GM18868 (cell line): ENCODE data around the gene ANKZF1.

Experiments used
- ATAC-seq: cut with Tn5 transposase; IDR thresholded peaks from one replicate; pipeline ENCODE4 v1.9.1; 2021; ENCODE audit warnings: mild to moderate bottlenecking, moderate library complexity; ENCODE audit not compliant: unreplicated experiment

The ANKZF1 gene

DNA sequence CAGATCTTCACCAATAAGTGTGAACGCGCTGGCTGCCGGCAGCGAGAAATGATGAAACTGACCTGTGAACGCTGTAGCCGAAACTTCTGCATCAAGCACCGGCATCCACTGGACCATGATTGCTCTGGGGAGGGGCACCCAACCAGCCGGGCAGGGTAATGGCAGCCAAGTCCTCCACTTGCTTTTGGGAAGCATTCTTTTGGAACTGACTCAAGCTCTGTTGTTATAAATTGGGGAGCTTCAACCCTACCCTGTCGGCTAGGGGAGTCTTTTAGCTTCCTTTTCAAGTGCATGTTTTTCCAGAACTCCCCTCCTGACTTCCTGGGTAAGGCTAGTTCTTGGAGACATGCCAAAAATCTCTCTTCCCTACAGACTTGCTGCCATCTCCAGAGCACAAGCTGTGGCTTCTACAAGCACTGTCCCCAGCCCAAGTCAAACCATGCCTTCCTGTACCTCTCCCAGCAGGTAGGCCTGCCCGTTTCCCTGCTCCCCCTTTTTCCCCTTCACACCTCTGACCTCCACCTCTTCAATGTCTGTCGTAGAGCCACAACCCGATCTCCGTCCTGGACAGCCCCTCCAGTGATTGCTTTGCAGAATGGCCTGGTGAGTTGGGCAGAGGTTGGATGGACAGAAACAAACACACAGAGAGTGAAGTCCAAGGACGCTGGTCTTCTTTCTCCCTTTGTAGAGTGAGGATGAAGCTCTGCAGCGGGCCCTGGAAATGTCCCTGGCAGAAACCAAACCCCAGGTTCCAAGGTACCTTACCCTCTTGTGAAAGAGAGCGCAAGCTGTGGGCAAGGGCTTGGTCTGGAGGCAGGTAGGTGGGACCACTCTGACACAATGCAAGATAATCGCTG lies 21.5 kb upstream of the ANKZF1 start:
- ATAC-seq, result no peak

DNA sequence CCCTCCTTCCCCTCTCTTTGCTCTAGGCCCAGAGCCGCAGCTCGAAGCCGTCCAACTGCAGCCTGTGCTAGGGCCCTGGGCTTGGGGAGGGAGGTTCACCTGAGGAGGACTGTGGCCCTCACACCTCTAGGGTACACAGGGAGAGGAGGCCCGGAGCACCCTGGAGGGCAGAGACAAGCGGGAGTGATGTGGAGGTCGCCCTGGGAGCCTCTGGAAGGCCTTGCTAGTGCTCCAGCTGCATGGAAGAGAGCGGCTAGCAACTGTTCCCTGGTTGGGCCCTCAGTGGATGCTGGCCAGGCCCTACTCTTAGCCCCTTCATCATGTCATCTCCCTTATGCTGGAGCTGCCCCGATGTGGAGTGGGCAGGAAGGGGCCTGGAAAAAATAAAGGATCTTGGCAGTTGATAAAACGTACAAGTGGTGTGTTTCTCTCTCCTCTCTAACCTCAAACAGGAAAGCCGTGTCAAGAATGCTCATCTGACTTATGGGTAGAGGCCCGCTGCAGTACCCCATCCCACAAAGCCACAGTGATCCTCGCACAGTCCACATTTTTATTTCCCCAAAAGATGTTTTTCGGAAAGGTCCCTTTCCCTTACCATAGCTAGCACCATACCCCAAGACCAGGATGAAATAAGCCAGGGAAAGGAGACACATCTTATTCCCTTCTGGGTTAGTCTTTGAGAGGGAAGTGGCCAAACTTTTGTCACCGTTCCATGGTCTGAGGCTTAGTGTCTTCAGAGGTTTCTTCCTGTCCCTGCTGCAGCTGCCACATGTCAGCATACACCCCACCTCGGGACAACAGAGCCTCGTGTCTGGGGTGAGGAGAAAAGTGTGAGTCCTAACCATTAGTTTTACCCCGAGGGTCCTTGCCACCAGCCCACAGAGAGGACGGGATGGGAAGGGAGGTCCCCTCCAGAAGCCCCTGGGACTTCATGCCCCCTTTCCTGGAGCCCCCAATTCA lies 20.1 kb upstream of the ANKZF1 start:
- no peak for ATAC-seq

DNA sequence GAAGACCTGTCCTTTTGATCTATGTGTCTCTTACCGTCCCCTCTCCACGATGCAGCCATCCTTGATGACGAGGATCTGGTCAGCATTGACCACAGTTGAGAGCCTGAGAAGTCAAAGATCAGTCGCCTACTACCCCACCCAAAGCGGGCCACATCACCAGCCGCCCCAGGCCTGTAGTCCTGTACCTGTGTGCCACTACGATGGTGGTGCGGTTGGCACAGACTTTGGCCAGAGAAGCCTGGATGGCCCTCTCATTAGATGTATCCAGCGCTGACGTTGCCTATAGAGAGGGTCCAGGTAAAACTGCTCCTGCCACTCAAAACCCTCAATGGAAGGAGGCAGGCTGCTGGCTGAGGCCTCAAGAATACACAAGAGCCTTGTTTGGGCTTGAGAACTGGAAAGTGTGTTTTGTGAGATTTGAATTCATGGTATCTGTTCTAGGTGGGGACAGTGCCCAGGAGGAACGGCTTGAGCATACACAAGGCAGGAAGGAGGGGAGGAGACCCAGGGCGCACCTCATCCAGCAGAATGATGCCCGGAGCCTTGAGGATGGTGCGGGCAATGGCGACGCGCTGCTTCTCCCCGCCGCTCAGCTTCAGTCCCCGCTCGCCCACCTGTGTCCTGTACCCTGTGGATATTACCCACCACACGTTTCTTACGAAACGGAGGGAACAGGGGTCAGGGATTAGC lies 19.3 kb upstream of the ANKZF1 start:
- no peak for ATAC-seq

DNA sequence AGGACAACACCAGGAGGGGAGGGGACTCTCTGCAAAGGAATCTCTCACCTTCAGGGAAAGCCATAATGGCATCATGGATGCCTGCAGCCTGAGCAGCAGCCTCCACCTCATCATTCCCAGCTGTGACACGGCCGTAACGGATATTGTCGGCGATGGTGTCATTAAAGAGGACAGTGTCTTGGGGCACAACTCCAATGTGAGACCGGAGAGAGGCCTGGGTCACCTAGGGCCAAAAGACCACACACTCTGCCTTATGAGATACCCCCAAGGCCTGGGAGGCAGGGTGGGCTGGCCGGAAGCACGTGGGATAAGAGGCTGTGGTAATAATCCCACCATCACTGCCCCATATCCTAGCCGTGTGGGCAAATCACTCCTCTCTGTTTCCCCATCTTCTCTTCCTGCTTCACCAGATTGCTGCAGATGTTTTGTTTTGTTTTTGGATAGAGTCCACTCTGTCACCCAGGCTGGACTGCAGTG lies 18.7 kb upstream of the ANKZF1 start:
- ATAC-seq, result no peak

DNA sequence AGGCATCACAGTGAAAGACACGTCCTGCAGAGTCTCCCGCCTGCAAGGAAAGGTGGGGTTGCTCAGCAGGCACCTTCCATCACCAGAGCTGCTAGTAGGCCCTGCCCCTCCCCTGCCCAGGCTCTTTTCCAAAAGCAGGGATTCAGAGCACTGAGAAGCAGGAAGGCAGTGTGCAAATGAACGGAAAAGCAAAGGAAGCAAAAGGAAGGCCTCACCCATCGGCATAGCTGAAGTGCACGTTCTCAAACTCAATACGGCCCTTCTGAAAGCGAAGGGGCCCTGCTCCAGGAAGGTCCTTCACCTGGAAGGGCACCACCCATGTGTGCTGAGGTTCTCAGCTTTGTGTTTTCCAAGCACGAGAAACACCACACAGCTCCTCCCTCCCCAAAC lies 16.6 kb upstream of the ANKZF1 start:
- no peak for ATAC-seq

DNA sequence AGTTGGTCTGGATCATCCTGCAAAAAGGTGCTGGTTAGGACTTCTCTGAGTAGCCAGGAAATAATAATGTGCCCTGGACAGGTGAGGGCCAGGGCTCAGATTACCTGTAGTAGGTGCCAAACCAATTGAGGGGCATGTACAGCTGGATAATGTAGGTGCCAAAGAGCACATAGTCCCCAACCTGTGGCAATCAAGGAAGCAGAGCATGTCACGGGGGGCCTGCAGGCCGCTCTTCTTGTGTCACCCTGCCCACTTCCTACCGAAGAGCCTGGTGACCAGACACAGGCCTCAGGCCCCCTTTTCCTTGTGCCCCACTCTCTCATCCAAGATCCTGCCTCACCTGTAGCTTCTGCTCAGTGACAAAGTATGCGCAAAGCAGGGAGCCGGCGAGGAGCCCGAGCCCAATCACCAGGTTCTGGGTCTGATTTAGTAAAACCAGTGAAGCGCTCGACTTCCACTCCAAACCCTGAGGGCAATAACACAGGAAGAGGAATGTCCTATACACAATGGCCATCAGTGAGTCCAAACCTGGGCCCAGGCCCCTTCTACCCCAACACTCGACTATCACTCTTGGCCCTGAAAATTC lies 16.0 kb upstream of the ANKZF1 start:
- no peak for ATAC-seq

DNA sequence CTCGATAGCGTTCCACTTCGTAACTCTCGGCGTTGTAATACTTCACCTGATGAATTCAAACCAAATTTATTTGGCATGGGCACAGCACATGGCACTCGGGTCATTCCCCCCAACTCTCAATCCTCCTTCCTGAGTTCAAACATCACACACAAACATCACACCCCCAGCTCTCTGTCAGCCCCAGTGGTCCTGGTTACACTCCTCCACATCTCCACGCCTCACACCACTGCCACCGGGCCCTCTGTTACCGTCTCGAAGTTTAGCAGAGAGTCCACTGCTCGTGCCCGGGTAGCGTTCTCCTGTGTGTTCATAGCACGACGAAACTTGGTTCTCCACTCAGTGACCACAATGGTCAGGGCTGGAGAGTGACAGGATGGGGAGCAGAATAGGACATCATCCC lies 15.5 kb upstream of the ANKZF1 start:
- no peak for ATAC-seq

DNA sequence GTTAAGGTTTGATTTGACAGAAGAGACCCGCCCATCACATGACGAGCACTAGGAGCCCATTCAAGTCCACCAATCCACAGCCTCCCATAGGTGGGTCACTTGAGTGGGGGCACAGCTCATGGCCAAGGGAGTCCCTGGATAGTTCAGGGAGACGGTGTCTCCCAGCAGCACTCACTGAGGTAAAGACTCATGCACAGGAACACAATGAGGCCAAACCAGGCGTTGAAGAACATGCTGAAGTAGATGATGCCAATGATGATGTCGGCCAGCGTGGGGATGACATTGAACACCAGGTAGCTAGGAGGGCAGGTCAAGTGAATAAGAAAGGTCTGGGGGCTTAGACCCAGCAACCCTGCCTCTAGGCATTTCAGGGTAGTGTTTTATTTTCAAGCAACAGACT lies 14.8 kb upstream of the ANKZF1 start:
- no peak for ATAC-seq

DNA sequence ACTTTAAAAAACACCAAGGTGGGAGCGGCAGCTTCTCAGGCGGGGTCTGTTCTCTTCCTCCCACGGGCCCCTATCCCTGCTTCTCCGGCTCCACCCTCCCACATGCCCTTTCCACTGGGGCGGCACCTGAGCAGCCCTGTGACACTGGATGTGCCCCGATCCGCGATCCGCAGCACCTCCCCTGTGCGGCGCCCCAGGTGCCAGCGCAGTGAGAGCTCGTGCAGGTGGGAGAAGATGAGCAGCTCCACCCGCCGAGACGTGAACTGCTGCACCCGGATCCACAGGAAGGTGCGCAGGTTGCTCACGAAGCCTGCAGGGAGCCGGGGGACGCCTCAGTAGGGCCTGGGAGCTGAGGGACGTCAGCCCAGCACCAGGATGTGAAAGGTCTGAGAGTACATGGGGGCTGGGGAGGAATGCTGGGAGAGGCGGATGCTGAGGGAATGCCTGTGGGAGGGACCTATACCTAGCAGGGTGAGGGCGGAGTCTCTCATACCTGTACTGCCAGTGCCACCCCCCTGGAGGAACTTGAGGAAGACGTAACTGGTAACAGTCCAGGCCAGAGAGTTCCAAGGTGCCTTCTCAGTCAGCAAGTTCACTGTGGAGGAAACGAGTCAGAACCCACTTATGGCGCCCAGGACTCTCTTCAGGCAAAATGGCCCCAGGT lies 13.6 kb upstream of the ANKZF1 start:
- ATAC-seq, result no peak

DNA sequence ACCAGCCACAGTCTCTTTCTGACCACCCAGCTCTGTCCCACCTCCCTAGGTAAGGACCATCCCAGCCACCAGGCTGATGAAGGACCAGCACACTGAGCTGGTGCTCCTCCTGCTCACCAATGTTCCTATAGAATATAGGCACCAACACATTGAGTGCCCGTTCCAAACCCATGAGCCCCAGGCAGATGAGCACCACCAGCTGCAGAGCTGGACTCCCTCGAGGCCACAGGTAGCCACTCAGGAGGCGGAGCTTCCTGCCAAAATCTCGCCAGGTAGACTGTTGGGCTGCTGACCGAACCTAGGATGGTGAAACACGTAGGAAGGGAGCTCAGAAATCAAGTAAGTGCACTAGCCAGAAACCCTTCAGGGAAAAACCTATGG lies 13.1 kb upstream of the ANKZF1 start:
- no peak for ATAC-seq

DNA sequence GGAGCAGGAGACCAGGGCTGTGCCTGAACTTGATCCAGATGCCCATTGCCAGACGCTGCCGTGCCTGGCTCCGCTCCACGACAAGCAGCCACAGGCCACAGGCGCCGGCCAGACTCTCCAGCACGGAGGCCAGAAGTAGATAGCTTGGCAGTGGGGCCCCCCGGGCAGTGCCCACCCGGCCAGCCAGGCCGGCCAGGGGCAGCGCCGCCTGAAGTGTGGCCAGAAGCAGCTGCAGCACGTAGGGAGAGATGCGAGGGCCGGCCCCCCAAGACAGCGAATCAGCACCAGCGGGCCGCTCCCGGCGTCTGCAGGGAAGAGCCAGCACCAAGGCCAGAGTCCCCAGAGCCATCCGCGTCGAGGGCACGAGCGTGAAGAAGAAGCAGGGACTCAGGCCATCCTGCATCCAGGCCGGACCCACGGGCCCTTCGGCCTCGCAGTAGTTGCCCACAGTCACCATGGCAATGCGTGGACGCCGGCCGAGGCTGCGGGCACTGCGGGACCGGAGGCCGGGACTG lies 11.3 kb upstream of the ANKZF1 start:
- peak; percentile 25 for ATAC-seq

DNA sequence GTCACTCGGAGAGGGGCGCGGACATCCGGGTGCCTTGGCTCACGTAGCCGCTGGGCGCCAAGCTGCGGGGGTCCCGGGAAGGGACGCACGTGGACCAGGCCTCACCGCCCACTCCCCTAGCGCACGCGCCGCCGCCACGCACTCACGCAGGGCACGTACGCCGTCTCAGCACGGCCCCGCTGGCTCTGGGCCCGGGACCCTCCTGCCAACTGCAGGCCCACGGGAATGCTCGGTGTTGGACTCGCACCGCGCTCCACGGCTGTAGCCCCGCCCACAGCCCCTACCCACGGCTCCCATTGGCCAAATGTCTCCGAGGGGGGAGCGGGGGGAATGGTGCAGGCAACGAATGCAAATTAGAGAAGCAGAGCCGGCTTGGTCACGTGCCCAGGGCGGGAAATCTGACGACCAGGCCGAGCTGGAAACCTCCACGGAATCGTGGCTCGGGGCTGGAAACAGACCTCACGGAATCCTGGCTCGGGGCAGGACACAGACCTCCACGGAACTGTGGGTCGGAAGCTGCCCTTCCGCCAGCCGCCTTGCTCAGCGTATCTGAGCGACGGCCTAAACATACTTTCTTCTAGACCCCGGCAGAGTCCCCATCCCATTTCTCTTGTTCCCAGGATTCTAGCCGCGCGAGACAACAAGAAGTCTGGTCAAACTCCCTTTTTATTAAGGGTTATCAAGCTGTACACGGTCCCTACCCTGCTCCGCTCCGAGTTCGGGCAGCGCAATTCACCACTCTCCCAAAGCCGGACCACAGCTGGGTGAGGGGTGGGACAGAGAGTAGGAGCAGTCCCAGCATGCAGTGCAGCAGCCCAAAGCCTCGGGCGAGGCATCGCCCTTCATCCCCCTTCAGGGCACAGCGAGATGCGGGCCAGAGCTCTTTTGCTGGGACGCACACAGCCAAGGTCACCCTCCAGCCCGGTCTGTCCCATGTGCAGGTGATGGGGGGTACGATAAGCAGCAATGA lies 10.6 kb upstream of the ANKZF1 start, which contains the start of gene ABCB6:
TSS of gene ABCB6 (minus strand) at position 227 of the 970 bp plus-strand sequence. CDS start 285 bp downstream, outside the sequence.
- ATAC-seq, result peak; percentile 75

DNA sequence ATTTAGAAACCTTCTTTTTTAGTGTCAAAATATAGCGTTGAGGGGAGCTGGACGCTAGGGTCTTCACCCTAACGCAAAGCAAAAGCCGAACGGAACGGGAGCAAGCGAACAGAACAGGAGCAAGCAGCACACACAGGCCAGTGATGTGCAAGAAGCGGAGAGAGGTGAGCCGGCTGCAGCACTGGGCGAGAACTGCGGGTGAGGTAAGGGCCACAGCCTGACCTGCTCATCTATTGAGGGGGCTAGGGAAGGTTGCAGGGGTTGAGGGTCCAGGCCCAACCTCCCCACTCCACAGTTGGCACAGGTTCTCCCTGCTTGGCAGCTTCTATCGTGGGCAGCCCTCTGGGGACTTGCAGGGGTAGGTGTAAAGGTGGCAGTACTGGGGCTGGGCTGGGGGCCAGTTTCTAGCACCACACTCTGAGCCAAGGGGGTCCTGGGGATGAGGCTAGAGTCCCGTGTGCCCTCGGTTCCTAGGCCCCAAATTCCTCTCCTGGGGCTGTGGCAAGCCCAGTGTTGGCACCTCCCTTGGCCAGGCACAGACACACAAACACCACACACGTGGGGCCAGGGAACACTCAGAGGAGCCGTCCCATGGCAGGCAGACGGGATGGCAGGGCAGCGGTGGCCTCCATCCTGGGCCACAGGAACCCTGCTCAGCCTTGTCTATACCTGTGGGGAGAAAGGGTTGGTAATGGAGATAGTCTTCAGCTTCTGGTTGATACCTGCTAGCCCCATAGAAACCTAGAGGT lies 9.6 kb upstream of the ANKZF1 start:
- no peak for ATAC-seq

DNA sequence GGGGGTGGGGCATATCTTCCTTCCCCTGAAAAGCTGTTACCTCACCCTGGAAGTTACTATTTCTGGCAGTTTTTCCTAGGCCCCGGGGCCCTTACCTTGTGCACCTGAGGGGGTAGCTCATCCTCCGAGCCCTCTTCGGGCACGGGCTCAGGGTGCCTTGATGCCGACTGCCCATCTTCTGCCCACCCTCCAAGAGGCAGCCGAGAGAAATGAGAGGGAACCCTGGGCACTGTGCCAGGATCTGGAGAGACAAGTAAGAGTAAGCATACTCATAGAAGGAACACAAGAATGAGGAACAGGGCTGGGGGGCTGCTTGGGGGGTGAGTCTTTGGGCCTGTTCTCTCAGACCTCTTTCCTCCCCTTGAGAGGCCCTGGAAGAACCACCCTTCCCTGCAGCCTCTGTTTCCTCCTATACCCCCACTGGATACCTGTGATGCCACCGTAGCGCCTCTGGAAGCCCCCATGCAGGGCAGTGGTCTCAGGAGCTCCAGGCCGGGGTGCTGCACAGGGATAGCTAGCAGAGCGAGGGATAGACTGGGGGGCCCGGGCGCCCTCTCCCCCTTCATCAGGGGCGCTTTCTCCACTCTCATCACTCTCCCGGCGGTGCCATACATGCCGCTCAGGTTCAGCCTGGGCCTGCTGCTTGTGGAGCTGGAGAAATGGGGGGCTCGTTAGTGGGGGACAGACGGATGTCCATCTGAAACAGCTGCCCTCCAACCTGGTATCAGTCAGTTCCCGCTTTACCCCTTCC lies 8.8 kb upstream of the ANKZF1 start:
- ATAC-seq, result no peak

DNA sequence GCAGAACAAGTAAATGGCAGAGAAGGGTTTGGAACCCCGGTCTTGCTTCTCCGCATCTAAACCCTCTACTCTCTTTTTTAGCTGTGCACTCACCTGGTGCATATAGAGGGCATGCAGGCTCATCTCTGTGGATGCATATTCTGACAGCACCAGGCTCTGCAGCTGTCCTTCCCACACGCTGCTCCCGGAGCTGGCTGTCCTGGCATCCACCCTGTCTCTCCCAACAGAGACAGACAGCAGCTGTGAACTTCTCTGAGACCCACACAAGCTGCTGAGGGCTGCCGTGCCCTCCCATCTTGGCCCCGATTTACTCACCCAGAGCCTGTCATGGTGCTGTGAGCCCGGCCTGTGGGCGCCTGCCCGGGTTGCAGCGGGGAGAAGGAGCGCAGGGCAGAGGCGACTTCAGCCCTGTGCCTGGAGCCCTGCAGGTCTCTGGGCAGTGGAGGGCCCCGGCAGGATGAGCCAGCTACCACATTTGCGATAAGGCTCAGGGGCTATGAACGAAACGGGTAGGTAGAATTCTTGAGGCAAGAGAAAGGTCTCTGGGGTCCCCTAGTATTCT lies 7.6 kb upstream of the ANKZF1 start:
- no peak for ATAC-seq

DNA sequence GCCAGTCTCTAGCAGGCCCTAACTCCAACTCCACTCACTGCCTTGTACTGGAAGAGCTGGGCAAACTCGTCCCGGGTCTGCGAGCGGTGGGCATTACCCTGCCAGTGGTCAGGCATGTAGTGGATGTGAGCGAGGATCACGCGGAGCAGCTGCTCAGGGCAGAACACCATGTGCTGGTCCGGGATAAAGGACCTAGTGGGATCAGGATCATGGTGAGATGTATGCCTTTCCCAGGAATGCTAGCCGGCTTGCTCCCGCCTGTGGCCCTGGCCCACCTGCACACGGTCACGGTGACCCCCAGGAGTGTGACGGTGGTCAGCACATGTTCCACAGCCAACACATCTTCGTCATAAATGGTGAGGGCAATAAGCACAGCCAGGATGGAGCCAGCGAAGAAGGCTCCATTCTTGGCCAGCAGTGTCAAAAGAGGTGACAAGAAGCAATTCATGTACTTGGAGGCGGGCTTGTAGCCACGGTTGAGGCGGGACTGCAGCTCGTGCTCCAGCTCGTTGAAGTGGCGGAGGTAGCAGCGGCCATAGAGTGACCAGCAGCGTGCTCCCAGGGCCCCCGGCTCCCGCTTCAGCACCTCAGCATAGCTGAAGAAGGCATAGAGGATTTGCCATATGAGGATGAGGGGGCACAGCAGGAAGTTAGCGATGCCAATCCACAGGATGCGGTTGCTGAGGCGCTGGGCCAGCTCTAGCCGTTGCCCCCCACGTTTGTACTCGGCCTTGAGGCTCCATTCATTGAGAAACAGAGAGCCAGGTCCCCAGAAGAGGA lies 5.6 kb upstream of the ANKZF1 start:
- ATAC-seq, result no peak
